ENCODE results near the gene HSP90AB1.

HSP90AB1 gene

GRCh38 chr6:44269178-44269920 lies 22.4 kb downstream of the HSP90AB1 start:
- TF ChIP-seq ZFX (IDR thresholded peaks at IDR 0.05): no peak
- no peak for TF ChIP-seq CTCF (conservative IDR thresholded peaks at IDR 0.05)
- no peak overlapping the region for H3K27ac ChIP-seq

GRCh38 chr6:44269921-44270525 lies 23.1 kb downstream of the HSP90AB1 start, which contains the start of gene TMEM151B:
TMEM151B (plus strand) TSS chr6:44270450; CDS start chr6:44270743, 293 bp downstream.
- H3K27ac ChIP-seq: no peak within 1 kb of the TSS
- TF ChIP-seq ZFX (IDR thresholded peaks at IDR 0.05) (no peak), CTCF (conservative IDR thresholded peaks at IDR 0.05) (no peak)

DNA sequence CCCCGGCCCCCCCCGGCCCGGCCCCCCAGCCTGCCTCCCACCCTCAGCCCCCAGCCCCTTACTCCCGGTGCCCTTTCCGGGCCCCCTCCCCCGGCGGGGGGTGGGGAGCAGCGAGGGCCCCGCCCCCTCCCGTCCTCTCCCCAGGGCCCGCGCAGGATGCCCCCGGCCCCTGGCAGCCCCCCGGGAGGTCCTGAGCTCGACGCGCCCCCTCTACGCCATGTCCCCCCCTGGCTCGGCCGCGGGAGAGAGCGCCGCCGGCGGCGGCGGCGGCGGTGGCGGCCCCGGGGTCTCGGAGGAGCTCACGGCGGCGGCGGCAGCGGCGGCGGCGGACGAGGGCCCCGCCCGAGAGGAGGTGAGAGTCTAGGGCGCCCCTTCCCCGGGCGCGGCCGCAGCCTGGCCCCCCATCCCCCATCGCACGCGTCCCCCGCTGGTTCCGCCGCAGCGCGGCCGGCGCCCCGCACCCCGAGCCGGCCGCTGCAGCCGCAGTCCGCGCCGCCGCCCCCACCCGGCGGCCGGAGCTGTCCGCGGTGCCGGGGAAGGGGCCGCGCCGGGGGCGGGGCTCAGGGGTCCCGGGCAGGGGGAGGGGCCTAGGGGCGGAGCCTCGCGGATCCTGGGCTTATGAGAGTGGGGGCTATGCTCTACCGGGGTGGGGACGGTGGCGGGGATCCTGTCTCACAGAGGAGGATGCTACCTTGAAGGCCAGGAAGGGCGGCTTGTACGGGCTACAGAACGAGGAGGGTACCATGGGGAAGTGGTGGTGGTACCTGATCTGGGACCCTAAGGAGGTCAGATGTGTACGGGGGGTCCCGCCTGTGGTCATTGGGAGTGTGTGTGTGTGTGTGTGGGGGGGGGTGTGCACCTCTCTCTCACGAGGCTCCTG lies 23.9 kb downstream of the HSP90AB1 start:
- no peak overlapping the region for H3K27ac ChIP-seq
- TF ChIP-seq CTCF (conservative IDR thresholded peaks at IDR 0.05): no peak
- no peak for TF ChIP-seq ZFX (IDR thresholded peaks at IDR 0.05)

DNA sequence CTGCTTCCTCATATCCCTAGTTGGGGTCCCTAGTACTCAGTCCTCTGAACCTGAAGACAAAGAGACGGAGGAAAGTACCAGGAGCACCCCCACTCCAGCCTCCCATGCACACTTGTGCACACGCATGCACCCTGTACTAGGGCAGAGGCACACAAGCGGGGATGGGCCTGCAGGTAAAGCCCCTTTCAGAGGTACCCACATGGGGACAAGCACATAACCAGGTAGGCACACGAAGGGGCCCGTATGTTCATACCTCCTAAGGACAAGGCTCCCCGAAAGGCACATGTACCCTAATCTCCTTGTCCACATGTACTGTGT lies 24.5 kb downstream of the HSP90AB1 start:
- no peak for TF ChIP-seq CTCF (conservative IDR thresholded peaks at IDR 0.05)
- TF ChIP-seq ZFX (IDR thresholded peaks at IDR 0.05): no peak
- no peak overlapping the region for H3K27ac ChIP-seq

GRCh38 chr6:44271914-44272313 lies 25.0 kb downstream of the HSP90AB1 start:
- TF ChIP-seq ZFX (IDR thresholded peaks at IDR 0.05): no peak

GRCh38 chr6:44272529-44272928 lies 25.6 kb downstream of the HSP90AB1 start:
- no peak for TF ChIP-seq CTCF (conservative IDR thresholded peaks at IDR 0.05)
- no peak for TF ChIP-seq ZFX (IDR thresholded peaks at IDR 0.05)
- no peak overlapping the region for H3K27ac ChIP-seq

More at GRCh38 chr6:44271914-44272313, 25.0 kb downstream of the HSP90AB1 start:
- no peak overlapping the region for H3K27ac ChIP-seq

- H3K27ac ChIP-seq: no peak overlapping the region
Measured at GRCh38 chr6:44272999-44273566, 26.2 kb downstream of the HSP90AB1 start.

DNA sequence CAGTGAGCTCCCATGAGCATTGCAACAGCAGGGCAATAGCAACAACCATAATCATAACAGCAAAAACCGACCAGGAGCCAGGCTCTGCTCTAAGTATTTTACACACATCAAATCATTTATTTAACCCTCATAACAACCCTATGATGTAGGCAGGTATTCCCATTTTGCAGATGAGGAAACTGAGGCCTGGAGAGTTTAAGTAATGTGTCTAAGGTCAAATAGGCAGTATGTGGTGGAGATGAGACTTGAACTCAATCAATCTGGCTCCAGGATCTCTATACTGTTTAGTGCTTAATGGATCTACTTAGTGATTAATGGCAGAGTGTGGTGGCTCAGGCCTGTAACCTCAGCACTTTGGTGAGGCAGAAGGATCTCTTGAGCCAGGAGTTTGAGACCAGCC lies 26.7 kb downstream of the HSP90AB1 start:
- no peak overlapping the region for H3K27ac ChIP-seq
- TF ChIP-seq CTCF (conservative IDR thresholded peaks at IDR 0.05) (no peak), ZFX (IDR thresholded peaks at IDR 0.05) (no peak)

More at GRCh38 chr6:44272999-44273566, 26.2 kb downstream of the HSP90AB1 start:
- TF ChIP-seq ZFX (IDR thresholded peaks at IDR 0.05): no peak
